Hepatocyte (in vitro differentiated cells): ENCODE measurements around the gene RASGRF2.

Experiments
- CTCF ChIP-seq: fragments of 200-600 bp; sonication (generic); IDR thresholded peaks from 2 replicates; pipeline ENCODE4 v1.5.1; 2016; ENCODE audit warnings: antibody characterized with exemption, mild to moderate bottlenecking; ENCODE audit not compliant: poor library complexity
- EZH2 ChIP-seq: fragments of 200-600 bp; sonication (generic); IDR thresholded peaks from 2 replicates; pipeline ENCODE4 v1.6.1; 2016; ENCODE audit warnings: antibody characterized with exemption, mild to moderate bottlenecking, borderline replicate concordance
- EZH2phosphoT487 ChIP-seq: fragments of 200-600 bp; sonication (generic); IDR thresholded peaks from one replicate; pipeline ENCODE4 v1.6.1; 2018; ENCODE audit warnings: antibody characterized with exemption, mild to moderate bottlenecking, low read depth, moderate library complexity; ENCODE audit not compliant: unreplicated experiment, severe bottlenecking

DNA sequence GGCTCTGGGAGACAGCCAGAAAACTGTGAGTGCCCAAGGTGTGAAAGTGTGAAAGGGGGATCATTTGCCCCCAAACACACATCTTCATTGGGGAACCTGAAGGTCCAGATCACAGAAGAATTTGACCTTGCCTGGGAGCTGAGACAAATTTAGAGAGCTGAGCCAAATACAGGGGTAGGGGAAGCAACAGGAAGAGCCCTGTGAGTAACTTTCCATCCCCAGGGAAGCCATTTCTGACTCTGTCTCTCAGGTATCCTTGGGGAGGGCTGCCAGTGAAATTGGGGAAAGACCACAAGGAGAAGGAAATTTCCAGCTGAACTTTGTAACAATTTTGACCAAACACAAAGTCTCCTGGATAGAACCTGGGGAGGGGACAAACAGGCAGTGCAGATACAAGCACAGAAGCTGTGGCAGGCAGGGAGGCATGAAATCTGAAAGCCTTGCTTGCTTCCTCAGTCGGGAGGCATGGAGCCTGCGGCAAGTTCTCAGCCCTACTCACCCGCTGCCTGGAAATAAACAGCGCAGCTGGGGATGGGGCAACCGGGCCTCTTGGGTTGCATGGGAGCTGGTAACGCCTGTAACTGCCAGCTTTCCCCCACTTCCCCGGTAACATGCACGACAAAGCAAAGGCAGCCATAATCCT, 309.7 kb downstream of the RASGRF2 start:
- TF ChIP-seq CTCF (no peak), EZH2 (no peak), EZH2phosphoT487 (no peak)
